Body of pancreas (tissue), 4 donors: Measurements from ENCODE around the gene NKAIN2.

Source experiments
- POLR2A ChIP-seq, 3 donors: fragments of 450-650 bp; IDR thresholded peaks; one replicate each; pipeline ENCODE4 v1.6.1; 2016; ENCODE audit warnings: antibody characterized with exemption in 3 of 3, mild to moderate bottlenecking in 2 of 3
- TF ChIP-seq, protein P1 (sequence below), 7 experiments: fragments of 450-650 bp in 4 of 7; fragments of 200-600 bp in 3 of 7; sonication (generic) in 3 of 7; IDR thresholded peaks; one replicate each; pipeline ENCODE4 v1.5.1; 2016 to 2019; ENCODE audit warnings: antibody characterized with exemption in 7 of 7

- TF ChIP-seq, protein P1, sequence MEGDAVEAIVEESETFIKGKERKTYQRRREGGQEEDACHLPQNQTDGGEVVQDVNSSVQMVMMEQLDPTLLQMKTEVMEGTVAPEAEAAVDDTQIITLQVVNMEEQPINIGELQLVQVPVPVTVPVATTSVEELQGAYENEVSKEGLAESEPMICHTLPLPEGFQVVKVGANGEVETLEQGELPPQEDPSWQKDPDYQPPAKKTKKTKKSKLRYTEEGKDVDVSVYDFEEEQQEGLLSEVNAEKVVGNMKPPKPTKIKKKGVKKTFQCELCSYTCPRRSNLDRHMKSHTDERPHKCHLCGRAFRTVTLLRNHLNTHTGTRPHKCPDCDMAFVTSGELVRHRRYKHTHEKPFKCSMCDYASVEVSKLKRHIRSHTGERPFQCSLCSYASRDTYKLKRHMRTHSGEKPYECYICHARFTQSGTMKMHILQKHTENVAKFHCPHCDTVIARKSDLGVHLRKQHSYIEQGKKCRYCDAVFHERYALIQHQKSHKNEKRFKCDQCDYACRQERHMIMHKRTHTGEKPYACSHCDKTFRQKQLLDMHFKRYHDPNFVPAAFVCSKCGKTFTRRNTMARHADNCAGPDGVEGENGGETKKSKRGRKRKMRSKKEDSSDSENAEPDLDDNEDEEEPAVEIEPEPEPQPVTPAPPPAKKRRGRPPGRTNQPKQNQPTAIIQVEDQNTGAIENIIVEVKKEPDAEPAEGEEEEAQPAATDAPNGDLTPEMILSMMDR (IDR thresholded peaks at IDR 0.05): no peak
- no peak for TF ChIP-seq POLR2A (IDR thresholded peaks at IDR 0.05)
Measured at GRCh38 chr6:124640432-124640831, 836.8 kb downstream of the NKAIN2 start.
